ENCODE measurements around the gene SSBP3. TPM values are rescaled to one million over a fixed set of nuclear protein-coding genes. Genes with fewer than 3 reads are reported as not detected.
A peak's percentile ranks its signal among the peaks of the same experiment; 100 is the strongest.

SSBP3 gene
- total and polyA plus RNA-seq, 5 donors, result 25.4 to 55.8 (median 32.5) TPM

DNA sequence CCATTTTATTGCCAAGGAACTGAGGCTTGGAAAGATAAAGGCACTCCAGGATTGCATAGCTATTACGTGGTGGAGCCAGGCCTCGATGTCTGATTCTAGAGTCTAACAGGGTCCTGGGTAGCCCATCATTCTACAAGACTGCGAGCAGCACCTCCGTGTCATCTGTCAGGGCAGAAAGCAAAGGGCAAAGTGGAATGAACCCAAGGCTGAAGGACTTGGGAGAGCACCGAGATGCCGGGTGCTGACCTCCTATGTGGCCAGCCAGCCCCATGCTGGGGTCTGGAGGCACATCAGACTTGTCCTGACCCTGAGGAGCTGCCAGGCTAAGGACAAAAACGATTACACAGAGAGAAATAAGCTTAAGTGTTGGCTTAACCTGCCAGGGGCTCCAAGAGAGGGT lies 143.9 kb downstream of the SSBP3 start:
- intact Hi-C loops (cut with DNase I), result no loop called here
- Histone ChIP-seq H3K9me3 (ENCODE audit: control insufficient read depth, low read length) (no peaks in the 10 kb centered on the region), H3K27ac (ENCODE audit: low read length) (no peak overlapping the region), H3K4me3 (ENCODE audit: low read length) (no peak overlapping the region), H3K27me3 (ENCODE audit: control insufficient read depth, insufficient read depth) (no peaks in the 10 kb centered on the region), H3K4me1 (ENCODE audit: control insufficient read depth, insufficient read depth, low read length) (no peaks in the 10 kb centered on the region)
- peak in 1 of 3 donors; percentile 5 for DNase-seq
- no peak for ATAC-seq
- 94% methylated on average over 7 of the region's 7 CpGs for WGBS

DNA sequence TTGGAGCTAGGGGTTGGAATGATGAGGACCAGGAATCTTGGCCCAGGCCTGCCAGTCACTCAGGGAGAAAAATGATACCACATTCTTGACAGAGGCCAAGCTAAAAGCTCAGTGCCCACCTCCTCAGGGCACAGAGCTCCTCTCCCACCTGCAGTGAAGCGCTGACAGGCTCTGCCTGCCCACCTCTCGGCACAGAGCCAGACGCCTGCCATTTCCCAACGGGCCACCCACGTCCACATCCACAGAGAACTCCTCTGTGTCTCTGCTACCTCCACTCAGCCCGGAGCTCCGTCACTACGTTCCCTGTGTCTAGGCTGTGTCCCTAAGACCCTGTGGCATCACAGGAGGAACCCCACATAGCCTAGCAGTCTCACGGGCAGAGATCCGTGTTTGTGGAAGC lies 145.4 kb downstream of the SSBP3 start:
- Histone ChIP-seq H3K27ac (ENCODE audit: low read length) (no peak overlapping the region), H3K4me1 (ENCODE audit: control insufficient read depth, insufficient read depth, low read length) (no peaks in the 10 kb centered on the region), H3K9me3 (ENCODE audit: control insufficient read depth, low read length) (no peaks in the 10 kb centered on the region), H3K4me3 (ENCODE audit: low read length) (no peak overlapping the region), H3K27me3 (ENCODE audit: control insufficient read depth, insufficient read depth) (no peaks in the 10 kb centered on the region)
- intact Hi-C loops (cut with DNase I), result no loop called here
- peak in 1 of 3 donors; percentile 37 for DNase-seq
- no peak for ATAC-seq
- 87% methylated on average over 10 of the region's 10 CpGs for WGBS

DNA sequence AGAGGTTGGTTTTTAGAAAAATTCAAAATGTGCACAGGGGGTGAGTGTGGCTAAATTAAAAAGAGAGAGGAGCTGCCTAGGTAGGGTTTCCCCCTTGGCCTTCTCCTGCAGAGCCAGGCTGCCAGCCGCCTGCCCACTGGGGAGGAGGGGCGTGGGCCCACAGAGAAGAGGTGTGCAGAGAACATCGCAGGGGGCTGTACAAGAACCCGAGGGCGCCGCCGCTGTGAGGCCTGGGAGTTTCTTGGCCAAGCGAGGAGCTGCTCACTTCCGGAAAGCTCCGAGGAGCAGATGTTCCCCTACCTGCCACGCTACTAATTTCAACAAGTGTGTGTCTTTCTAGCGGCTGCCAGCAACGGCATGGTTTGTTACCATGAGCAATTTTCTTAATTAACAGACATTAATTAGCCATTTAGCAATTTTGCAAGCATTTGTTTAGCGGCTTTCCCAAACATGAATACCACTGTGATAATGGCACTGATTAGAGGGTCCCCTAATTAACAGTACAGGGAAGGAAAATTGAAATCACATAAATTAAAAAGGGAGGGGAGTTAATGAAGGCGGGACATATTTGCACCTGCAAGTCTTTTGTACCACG lies 146.6 kb downstream of the SSBP3 start:
- H3K9me3 ChIP-seq (ENCODE audit: control insufficient read depth, low read length), result no peaks in the 10 kb centered on the region
- no peaks in the 10 kb centered on the region for H3K27me3 ChIP-seq (ENCODE audit: control insufficient read depth, insufficient read depth)
- intact Hi-C loops (cut with DNase I), result no loop called here
- no peak overlapping the region for H3K27ac ChIP-seq (ENCODE audit: low read length)
- 95% methylated on average over 16 of the region's 16 CpGs for WGBS
- DNase-seq, result no peak
- no peaks in the 10 kb centered on the region for H3K4me1 ChIP-seq (ENCODE audit: control insufficient read depth, insufficient read depth, low read length)
- no peak overlapping the region for H3K4me3 ChIP-seq (ENCODE audit: low read length)
- ATAC-seq, result no peak

DNA sequence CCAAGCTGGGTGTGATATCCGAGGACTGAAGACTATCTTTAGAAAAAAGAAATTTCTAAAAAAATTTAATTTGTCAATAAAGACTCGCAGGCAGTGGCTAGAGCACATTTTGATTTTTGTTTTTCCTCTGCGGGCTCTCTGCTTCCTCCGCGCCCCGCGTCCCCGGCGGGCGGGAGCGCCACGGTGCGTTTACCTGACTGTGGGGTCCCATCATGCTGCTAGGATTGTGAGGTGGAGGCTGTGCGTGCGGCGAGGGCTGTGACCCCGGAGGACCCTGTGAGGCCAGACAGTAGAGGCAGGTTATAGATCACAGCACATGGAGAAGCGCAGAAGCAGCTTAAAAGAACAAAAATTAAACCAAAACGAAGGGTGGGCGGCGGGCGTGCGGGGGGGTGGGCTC lies 148.3 kb downstream of the SSBP3 start:
- ATAC-seq (no peak), DNase-seq (peak in 1 of 3 donors; percentile 6)
- 96% methylated on average over 23 of the region's 23 CpGs for WGBS
- H3K4me1 ChIP-seq (ENCODE audit: control insufficient read depth, insufficient read depth, low read length), result no peaks in the 10 kb centered on the region
- H3K4me3 ChIP-seq (ENCODE audit: low read length), result no peak overlapping the region
- no peak overlapping the region for H3K27ac ChIP-seq (ENCODE audit: low read length)
- intact Hi-C loops (cut with DNase I), result no loop called here
- no peaks in the 10 kb centered on the region for H3K9me3 ChIP-seq (ENCODE audit: control insufficient read depth, low read length)
- H3K27me3 ChIP-seq (ENCODE audit: control insufficient read depth, insufficient read depth), result no peaks in the 10 kb centered on the region

DNA sequence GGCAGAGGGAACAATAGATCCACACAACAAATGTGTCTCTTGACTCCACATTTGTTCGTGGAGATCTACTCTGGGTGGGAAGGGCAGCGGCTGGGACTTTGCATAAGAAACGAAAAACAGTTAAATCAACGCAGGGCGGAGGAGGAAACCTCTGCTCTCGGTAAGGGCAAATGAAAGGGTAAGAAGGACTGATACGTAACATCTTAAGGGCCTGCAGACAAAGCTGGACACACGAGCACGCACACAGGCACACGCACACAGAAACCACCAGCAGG lies 148.9 kb downstream of the SSBP3 start:
- no peaks in the 10 kb centered on the region for H3K9me3 ChIP-seq (ENCODE audit: control insufficient read depth, low read length)
- DNase-seq (no peak), ATAC-seq (no peak)
- H3K4me1 ChIP-seq (ENCODE audit: control insufficient read depth, insufficient read depth, low read length), result no peaks in the 10 kb centered on the region
- no peaks in the 10 kb centered on the region for H3K27me3 ChIP-seq (ENCODE audit: control insufficient read depth, insufficient read depth)
- no peak overlapping the region for H3K27ac ChIP-seq (ENCODE audit: low read length)
- H3K4me3 ChIP-seq (ENCODE audit: low read length), result no peak overlapping the region
- intact Hi-C loops (cut with DNase I), result no loop called here
- WGBS, result 89% methylated on average over 10 of the region's 10 CpGs

DNA sequence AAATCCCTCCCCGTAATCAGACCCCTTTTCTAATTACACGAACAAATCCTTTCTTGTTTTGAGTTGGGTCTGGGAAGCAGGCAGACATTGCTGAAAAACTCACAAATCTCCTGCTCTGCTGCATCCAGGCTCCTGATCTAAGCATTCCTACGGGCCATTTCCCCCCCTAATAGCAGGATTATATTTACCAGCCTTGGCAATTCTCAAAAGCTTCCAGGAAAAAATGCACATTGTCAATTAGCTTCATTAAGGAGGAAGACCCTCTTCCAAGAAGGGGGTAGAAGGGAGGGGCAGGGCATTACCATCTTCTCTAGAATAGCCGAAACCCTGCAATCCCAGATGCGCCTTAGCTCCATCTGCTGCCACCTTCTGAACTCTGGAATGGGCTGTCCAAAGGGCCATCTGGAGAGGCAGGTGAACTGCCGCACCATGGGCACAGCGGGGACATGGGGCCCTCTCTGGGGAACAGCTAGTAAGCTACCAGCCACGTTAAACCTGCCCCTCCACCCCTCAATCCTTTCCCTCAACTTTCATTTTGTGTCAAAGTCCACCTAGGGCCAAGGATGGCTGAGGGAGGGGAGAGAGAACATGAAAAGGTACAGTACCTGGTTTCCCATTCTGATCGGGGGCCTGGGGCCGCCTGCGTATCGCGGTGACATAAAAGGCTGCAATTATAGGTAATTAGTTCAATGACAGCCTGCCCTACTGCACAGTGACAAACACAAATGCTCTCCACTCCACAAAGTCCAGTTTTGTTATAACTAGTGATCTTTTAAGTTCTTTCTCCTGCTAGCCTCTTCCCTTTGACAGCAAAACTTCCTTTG lies 149.5 kb downstream of the SSBP3 start:
- Histone ChIP-seq H3K4me1 (ENCODE audit: control insufficient read depth, insufficient read depth, low read length) (no peaks in the 10 kb centered on the region), H3K4me3 (ENCODE audit: low read length) (no peak overlapping the region), H3K9me3 (ENCODE audit: control insufficient read depth, low read length) (no peaks in the 10 kb centered on the region), H3K27ac (ENCODE audit: low read length) (no peak overlapping the region), H3K27me3 (ENCODE audit: control insufficient read depth, insufficient read depth) (no peaks in the 10 kb centered on the region)
- no peak for ATAC-seq
- intact Hi-C loops (cut with DNase I), result no loop called here
- no peak for DNase-seq
- WGBS, result 96% methylated on average over 13 of the region's 13 CpGs

DNA sequence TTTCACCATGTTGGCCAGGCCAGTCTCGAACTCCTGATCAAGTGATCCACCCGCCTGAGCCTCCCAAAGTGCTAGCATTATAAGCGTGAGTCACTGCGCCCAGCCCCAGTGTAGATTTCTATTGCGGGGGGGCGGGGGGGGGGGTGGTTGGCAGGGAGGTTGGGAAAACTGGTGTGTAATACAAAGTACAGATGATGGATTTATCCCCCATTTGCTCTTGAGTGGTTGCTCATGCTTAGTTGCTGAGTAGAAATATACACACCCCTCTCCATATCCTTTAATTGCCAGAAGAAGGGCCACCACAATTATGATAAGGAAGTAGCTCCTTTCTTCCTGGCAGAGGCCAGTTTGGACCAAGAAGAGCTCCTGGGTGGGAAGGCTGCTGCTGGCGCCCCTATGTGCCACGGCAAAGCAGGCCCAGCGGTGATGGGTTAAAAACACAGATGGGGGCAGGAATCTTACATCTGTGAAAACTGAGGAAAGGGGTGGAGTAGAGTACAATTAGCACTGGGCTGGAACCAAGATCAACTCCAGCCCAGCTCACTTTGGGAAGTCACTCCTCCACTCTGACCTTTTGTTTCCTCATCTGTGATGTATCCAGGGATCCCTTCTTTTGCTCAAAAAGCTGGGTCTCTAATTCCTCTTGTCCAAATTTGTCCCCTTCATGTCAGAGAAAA lies 151.0 kb downstream of the SSBP3 start:
- Histone ChIP-seq H3K27ac (ENCODE audit: low read length) (no peak overlapping the region), H3K4me1 (ENCODE audit: control insufficient read depth, insufficient read depth, low read length) (no peaks in the 10 kb centered on the region), H3K27me3 (ENCODE audit: control insufficient read depth, insufficient read depth) (no peaks in the 10 kb centered on the region), H3K9me3 (ENCODE audit: control insufficient read depth, low read length) (no peaks in the 10 kb centered on the region), H3K4me3 (ENCODE audit: low read length) (no peak overlapping the region)
- 95% methylated on average over 9 of the region's 9 CpGs for WGBS
- DNase-seq, result no peak
- ATAC-seq, result no peak
- intact Hi-C loops (cut with DNase I), result no loop called here

DNA sequence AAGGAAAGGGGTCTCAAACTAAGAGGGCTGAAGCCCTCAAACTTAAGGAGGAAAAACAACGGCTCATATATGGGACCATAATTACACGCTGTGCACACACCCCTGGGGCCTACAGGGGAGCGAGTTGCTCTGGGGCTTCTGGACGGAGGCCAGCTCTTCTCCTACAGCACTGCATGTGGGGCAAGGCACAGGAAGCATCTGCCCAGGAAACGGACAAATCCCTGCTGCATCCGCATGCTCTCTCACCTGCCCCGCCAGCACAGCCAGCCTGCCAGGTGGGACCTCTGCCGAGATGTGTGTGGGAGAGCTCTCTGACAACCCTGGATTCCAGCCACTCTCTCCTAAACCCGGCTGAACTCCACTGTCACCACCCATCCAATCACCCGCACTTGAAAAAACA lies 152.1 kb downstream of the SSBP3 start:
- Histone ChIP-seq H3K27me3 (ENCODE audit: control insufficient read depth, insufficient read depth) (no peaks in the 10 kb centered on the region), H3K4me3 (ENCODE audit: low read length) (no peak overlapping the region), H3K9me3 (ENCODE audit: control insufficient read depth, low read length) (no peaks in the 10 kb centered on the region), H3K4me1 (ENCODE audit: control insufficient read depth, insufficient read depth, low read length) (no peaks in the 10 kb centered on the region), H3K27ac (ENCODE audit: low read length) (no peak overlapping the region)
- DNase-seq, result peak in 1 of 3 donors; percentile 56
- 58% methylated on average over 10 of the region's 10 CpGs for WGBS
- intact Hi-C loops (cut with DNase I), result no loop called here
- no peak for ATAC-seq

DNA sequence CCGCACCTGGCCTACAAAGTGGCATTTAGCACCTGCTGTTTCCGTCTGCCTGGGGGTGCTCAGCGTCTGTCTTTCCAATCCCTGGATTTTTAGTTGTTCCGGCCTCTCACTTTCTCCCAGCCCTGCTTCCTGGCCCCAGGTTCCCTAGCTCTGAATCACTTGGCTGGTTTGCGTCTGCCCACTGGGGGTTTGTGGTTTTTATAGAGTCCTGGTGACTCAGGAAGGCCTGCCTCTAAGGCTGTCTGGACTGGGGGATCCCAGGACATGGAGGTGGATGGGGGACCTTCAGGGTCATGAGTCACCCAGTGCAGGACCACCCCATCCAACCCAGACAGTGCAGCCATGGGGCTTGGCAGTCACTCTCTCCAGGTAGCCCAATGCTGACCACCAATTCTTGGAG lies 152.7 kb downstream of the SSBP3 start:
- DNase-seq (no peak), ATAC-seq (peak in 1 of 2 donors; percentile 42)
- intact Hi-C loops (cut with DNase I), result no loop called here
- Histone ChIP-seq H3K4me1 (ENCODE audit: control insufficient read depth, insufficient read depth, low read length) (no peaks in the 10 kb centered on the region), H3K9me3 (ENCODE audit: control insufficient read depth, low read length) (no peaks in the 10 kb centered on the region), H3K27me3 (ENCODE audit: control insufficient read depth, insufficient read depth) (no peaks in the 10 kb centered on the region), H3K27ac (ENCODE audit: low read length) (no peak overlapping the region), H3K4me3 (ENCODE audit: low read length) (no peak overlapping the region)
- WGBS, result 85% methylated on average over 5 of the region's 5 CpGs

DNA sequence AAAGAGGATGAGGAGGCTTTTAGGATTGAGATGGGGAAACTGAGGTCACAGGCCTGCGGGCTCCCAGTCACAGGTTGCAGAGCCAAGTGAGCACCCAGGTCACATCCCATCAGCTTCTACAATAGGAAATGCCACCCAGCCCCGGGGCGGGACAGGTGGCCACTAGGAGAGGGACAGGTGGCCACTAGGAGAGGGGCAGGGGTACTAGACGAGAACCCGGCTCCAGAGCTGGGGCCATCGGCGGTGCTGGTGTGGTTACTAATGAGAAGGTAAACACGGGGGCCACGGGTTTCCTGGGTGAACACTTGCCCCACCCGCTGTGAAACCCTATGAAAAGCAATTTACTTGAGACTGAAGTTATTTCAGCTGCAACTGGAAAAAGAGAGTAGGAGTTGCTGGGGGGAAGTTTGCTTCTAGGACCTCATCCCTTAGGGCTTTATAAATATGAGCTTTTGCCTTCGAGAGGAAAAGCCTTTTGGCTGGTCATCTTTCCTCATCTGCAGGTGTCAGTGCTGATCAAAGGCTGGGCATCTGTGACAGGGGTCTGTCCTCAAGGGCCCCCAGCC lies 153.7 kb downstream of the SSBP3 start:
- Histone ChIP-seq H3K4me3 (ENCODE audit: low read length) (no peak overlapping the region), H3K27me3 (ENCODE audit: control insufficient read depth, insufficient read depth) (no peaks in the 10 kb centered on the region), H3K27ac (ENCODE audit: low read length) (no peak overlapping the region), H3K4me1 (ENCODE audit: control insufficient read depth, insufficient read depth, low read length) (no peaks in the 10 kb centered on the region), H3K9me3 (ENCODE audit: control insufficient read depth, low read length) (no peaks in the 10 kb centered on the region)
- intact Hi-C loops (cut with DNase I), result no loop called here
- 92% methylated on average over 11 of the region's 11 CpGs for WGBS
- DNase-seq, result no peak
- no peak for ATAC-seq

DNA sequence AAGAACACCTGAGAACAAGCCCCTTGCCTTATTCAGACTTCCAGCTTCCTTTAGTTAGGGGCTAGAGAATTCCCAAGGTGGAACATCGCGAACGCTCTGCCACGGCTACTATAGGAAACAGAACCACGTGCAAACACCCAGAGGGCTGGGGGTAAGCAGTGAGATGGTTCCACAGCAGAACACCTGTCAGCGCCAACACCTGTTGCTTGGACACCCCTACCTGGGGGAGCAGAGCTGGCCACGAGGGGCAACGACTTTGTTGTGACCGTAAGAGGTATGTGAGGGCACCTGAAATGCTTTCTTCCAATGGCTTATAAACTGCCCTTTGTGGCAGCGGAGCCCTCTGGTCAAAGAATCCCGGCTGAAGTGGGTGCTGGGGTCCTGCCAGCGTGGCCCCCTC lies 155.5 kb downstream of the SSBP3 start:
- DNase-seq, result no peak
- no peak for ATAC-seq
- Histone ChIP-seq H3K4me1 (ENCODE audit: control insufficient read depth, insufficient read depth, low read length) (no peaks in the 10 kb centered on the region), H3K27ac (ENCODE audit: low read length) (no peak overlapping the region), H3K4me3 (ENCODE audit: low read length) (no peak overlapping the region), H3K27me3 (ENCODE audit: control insufficient read depth, insufficient read depth) (no peaks in the 10 kb centered on the region), H3K9me3 (ENCODE audit: control insufficient read depth, low read length) (no peaks in the 10 kb centered on the region)
- 91% methylated on average over 12 of the region's 12 CpGs for WGBS
- intact Hi-C loops (cut with DNase I), result no loop called here
